Peyer's patch (tissue), 4 donors: ENCODE data around the gene ADAMTSL3. TPM values are rescaled to one million over a fixed set of nuclear protein-coding genes. Genes with fewer than 3 reads are reported as not detected.

Experiments
- DNase-seq, 3 donors: peaks; one replicate each; pipeline ENCODE4 v3.0.0-alpha.2; 2017 to 2019
- H3K27ac ChIP-seq, 4 donors: fragments of 200-600 bp; sonication (generic); one replicate each; pipeline ENCODE4 v1.5.1; 2016 to 2019
- H3K27me3 ChIP-seq, 2 donors: fragments of 200-600 bp; sonication (generic); one replicate each; pipeline ENCODE4 v1.5.1; 2019
- H3K36me3 ChIP-seq, 3 donors: fragments of 200-600 bp; sonication (generic); one replicate each; pipeline ENCODE4 v1.5.1; 2016 to 2019
- H3K4me1 ChIP-seq, 4 donors: fragments of 200-600 bp; sonication (generic); one replicate each; pipeline ENCODE4 v1.5.1; 2016 to 2019
- H3K4me3 ChIP-seq, 4 donors: fragments of 200-600 bp; sonication (generic); 1 replicate in 3 of 4; 2 replicates in 1 of 4; pipeline ENCODE4 v1.5.1; 2016 to 2019; ENCODE audit warnings: mild to moderate bottlenecking in 1 of 4
- H3K9me3 ChIP-seq, 4 donors: fragments of 200-600 bp; sonication (generic); one replicate each; pipeline ENCODE4 v1.5.1; 2016 to 2019; ENCODE audit warnings: mild to moderate bottlenecking in 1 of 4
- POLR2A ChIP-seq, 2 donors: fragments of 450-650 bp; IDR thresholded peaks; one replicate each; pipeline ENCODE4 v1.5.1; 2017; ENCODE audit warnings: antibody characterized with exemption in 2 of 2, mild to moderate bottlenecking in 2 of 2, moderate library complexity in 2 of 2
- total RNA-seq, 4 donors: library from RNA; depleted of rRNA; stranded (reverse); fragments of >200 nt; gene quantifications; one replicate each; pipeline ENCODE4 v1.1.0, GENCODE V29; 2016
- TF ChIP-seq, protein P1 (sequence below), 6 experiments: fragments of 450-650 bp in 4 of 6; fragments of 200-600 bp in 2 of 6; sonication (generic) in 1 of 6; IDR thresholded peaks; one replicate each; pipeline ENCODE4 v1.5.1; 2017 to 2019; ENCODE audit warnings: antibody characterized with exemption in 6 of 6, mild to moderate bottlenecking in 3 of 6, moderate library complexity in 1 of 6

The ADAMTSL3 gene
- total RNA-seq, 4 donors from 2014 or later = 0.94 to 9.1 (median 2.8) TPM

DNA sequence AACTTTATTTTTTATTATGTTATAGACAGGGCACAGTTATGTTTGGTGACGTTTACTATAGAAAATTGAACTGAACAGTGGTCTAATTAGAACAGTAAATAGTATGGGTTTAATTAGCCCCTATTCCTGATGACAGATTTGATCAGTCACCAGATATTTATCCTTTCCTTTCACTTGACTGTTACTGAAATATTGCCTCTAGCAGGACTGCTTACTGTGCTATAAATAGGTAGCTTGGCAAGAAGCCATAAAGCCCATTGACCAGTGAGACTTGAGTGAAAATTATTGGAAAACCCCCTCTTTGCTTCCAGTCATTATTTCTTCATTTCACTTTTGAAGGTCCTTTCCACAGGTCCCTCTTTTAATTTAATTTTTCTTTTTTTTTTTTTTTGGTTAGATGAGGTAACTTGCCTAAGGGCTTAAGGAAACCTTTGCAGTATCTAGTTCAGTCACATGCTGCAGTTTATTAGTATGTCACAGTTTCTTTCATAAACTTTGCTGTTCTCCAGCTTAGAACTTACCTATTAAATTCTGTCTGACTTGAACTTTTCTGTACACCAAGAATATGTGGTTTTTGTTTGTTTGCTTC lies 115.6 kb downstream of the ADAMTSL3 start:
- H3K36me3 ChIP-seq = no peaks in the 10 kb centered on the region
- H3K27me3 ChIP-seq = no peaks in the 10 kb centered on the region
- H3K4me1 ChIP-seq = no peaks in the 10 kb centered on the region
- TF ChIP-seq POLR2A (IDR thresholded peaks at IDR 0.05) = no peak
- TF ChIP-seq, protein P1, sequence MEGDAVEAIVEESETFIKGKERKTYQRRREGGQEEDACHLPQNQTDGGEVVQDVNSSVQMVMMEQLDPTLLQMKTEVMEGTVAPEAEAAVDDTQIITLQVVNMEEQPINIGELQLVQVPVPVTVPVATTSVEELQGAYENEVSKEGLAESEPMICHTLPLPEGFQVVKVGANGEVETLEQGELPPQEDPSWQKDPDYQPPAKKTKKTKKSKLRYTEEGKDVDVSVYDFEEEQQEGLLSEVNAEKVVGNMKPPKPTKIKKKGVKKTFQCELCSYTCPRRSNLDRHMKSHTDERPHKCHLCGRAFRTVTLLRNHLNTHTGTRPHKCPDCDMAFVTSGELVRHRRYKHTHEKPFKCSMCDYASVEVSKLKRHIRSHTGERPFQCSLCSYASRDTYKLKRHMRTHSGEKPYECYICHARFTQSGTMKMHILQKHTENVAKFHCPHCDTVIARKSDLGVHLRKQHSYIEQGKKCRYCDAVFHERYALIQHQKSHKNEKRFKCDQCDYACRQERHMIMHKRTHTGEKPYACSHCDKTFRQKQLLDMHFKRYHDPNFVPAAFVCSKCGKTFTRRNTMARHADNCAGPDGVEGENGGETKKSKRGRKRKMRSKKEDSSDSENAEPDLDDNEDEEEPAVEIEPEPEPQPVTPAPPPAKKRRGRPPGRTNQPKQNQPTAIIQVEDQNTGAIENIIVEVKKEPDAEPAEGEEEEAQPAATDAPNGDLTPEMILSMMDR (IDR thresholded peaks at IDR 0.05) = no peak
- no peak overlapping the region for H3K4me3 ChIP-seq
- no peak overlapping the region for H3K27ac ChIP-seq
- no peak for DNase-seq
- H3K9me3 ChIP-seq = no peaks in the 10 kb centered on the region

DNA sequence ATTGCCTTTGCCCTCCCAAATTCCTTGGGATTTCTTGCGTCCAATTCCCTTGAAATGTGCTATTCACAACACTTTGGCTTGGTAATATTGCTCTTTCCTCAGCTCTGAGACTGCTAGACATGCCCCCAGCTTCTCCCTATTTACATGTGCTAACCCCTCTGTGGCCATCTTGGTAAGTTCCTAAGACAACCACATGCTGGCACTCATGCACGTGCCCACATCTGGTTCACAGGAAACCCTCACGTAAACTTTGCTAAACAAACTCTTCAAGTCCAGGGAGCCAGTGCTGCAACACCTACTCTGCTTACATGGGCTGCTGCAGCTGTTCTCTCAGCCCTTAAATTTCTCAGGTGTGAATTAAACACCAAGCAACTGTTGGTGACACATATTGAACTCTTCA lies 121.8 kb downstream of the ADAMTSL3 start:
- H3K27ac ChIP-seq = no peak overlapping the region
- no peaks in the 10 kb centered on the region for H3K27me3 ChIP-seq
- no peaks in the 10 kb centered on the region for H3K9me3 ChIP-seq
- H3K4me3 ChIP-seq = no peak overlapping the region
- no peaks in the 10 kb centered on the region for H3K4me1 ChIP-seq
- TF ChIP-seq, protein P1 (IDR thresholded peaks at IDR 0.05) = no peak
- TF ChIP-seq POLR2A (IDR thresholded peaks at IDR 0.05) = no peak
- H3K36me3 ChIP-seq = no peaks in the 10 kb centered on the region
- DNase-seq = no peak

DNA sequence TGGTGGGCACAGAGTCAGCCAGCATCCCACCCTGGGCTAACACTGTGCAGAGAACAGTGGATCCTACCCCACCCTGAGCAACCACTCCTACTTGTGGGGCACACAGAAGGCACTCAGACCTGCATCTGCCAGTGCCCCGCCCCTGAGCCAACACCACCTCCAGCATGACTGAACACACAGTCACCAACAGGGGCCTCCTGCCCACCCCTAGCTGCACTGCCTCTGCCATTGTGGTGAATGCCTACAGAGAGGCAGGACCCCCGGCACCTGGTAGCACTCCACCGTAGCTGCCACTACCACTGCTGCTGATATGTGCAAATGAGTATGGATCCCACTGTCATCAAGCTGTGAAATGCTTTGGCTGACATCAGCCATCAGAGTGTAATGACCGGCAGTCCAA lies 123.1 kb downstream of the ADAMTSL3 start:
- no peak for TF ChIP-seq POLR2A (IDR thresholded peaks at IDR 0.05)
- TF ChIP-seq, protein P1 (IDR thresholded peaks at IDR 0.05) = no peak
- no peaks in the 10 kb centered on the region for H3K4me1 ChIP-seq
- no peaks in the 10 kb centered on the region for H3K9me3 ChIP-seq
- no peaks in the 10 kb centered on the region for H3K27me3 ChIP-seq
- H3K27ac ChIP-seq = no peak overlapping the region
- H3K36me3 ChIP-seq = no peaks in the 10 kb centered on the region
- no peak overlapping the region for H3K4me3 ChIP-seq
- no peak for DNase-seq

DNA sequence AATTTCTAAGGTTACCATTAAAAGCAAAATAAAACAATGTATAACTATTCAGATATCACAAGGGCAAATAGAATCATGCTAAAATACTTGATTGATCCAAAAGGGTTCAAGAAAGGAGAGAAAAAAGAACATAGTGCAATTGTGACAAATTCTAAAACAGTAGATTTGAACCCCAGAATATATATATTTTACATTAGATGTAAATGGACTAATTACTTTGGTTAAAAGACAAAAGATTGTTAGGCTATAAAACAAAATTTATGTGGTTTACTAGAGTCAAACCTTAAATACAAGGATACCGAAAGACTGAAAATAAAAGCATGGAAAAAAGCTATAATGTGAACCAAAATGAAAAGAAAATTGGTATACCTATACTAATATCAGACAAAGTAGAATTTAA lies 129.3 kb downstream of the ADAMTSL3 start:
- no peaks in the 10 kb centered on the region for H3K9me3 ChIP-seq
- H3K4me3 ChIP-seq = no peak overlapping the region
- no peaks in the 10 kb centered on the region for H3K36me3 ChIP-seq
- no peaks in the 10 kb centered on the region for H3K27me3 ChIP-seq
- TF ChIP-seq, protein P1 (IDR thresholded peaks at IDR 0.05) = no peak
- H3K27ac ChIP-seq = no peak overlapping the region
- no peak for DNase-seq
- H3K4me1 ChIP-seq = no peaks in the 10 kb centered on the region

DNA sequence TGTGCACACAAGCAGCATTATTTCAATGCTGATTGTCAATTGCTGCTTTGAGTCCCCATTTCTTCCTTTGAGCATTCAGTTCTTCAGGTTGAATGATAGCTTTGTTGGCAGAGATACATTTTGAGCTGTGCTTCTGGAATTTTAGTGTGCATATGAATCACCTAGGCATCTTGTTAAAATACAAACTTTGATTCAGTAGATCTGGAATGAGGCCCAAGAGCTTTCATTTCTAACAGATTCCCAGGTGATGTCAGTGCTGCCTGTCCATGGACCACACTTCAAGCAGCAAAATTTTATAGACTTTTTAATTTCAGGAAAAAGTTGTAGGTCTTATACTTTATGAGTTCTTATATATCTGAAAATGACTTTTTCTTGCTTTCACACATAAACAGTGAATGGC lies 131.1 kb downstream of the ADAMTSL3 start:
- Histone ChIP-seq H3K27me3 (no peaks in the 10 kb centered on the region), H3K9me3 (no peaks in the 10 kb centered on the region), H3K4me1 (no peaks in the 10 kb centered on the region), H3K4me3 (no peak overlapping the region), H3K36me3 (no peaks in the 10 kb centered on the region), H3K27ac (no peak overlapping the region)
- no peak for DNase-seq
- TF ChIP-seq, protein P1 (IDR thresholded peaks at IDR 0.05) = no peak
- TF ChIP-seq POLR2A (IDR thresholded peaks at IDR 0.05) = no peak

DNA sequence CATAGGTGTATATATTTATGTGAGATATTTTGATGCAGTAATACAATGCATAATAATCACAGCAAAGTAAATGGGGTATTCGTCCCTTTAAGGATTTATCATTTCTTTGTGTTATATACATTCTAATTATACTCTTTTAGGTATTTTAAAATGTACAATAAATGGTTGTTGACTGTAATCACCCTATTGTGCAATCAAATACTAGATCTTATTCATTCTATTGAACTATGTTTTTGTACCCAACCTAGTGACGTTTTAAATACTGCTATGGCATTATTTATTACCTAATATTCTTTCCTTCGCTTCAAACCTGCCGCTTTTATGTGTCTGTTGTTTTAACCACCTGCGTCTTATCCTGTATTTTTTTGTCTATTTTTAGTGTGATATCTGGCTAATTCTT lies 132.4 kb downstream of the ADAMTSL3 start:
- Histone ChIP-seq H3K27me3 (no peaks in the 10 kb centered on the region), H3K9me3 (no peaks in the 10 kb centered on the region), H3K4me1 (no peaks in the 10 kb centered on the region), H3K27ac (no peak overlapping the region), H3K36me3 (no peaks in the 10 kb centered on the region), H3K4me3 (no peak overlapping the region)
- no peak for TF ChIP-seq POLR2A (IDR thresholded peaks at IDR 0.05)
- TF ChIP-seq, protein P1 (IDR thresholded peaks at IDR 0.05) = no peak
- no peak for DNase-seq
